EH (cell line): Measurements from ENCODE around the gene MLH1.
A peak's percentile ranks its signal among the peaks of the same experiment; 100 is the strongest.

Source experiments
- DNase-seq: peaks from one replicate; pipeline ENCODE4 v3.0.0-alpha.2; 2015; ENCODE audit warnings: low read depth

Gene MLH1

GRCh38 chr3:36981006-36981405, 12.3 kb upstream of the MLH1 start:
- DNase-seq, result no peak

GRCh38 chr3:36988356-36988755, 5.0 kb upstream of the MLH1 start:
- DNase-seq, result no peak

DNA sequence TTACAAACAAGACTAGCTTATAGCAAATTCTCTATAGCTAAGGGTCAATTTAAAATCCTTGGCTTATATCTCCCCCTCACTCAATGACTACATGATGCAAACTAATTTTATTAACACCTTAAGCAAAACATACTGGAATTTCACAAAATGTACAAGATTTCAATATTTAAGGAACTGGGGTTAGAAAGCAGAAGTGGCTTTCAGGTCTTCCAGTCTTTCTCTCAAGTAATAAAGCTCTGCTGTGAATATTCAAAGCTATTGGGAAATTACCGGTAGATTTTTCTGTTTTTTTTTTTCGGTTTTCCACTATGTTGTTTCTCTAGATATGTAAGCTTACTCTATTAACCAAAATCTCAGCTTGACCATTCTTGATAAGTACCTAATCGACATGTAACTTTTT, 4.3 kb upstream of the MLH1 start:
- DNase-seq, result no peak

DNA sequence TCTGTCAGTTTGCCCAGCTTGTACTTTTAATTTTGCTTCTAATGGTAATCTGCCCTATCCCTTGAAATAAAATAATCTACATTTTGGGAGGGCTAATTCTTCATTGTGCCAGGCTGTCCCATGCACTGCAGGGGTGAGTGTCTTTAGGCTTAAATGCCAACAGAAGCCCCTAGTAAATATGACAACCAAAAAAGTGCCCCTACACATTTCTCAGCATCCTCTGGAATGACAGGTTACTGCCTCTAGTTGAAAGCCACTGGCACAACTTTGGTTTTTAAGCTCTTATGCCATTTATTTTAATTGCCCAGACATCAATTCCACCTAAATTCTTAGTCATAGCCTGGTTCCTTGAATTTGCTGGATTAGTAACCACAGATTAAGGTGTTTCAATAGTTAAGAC, 3.8 kb upstream of the MLH1 start:
- DNase-seq, result no peak

DNA sequence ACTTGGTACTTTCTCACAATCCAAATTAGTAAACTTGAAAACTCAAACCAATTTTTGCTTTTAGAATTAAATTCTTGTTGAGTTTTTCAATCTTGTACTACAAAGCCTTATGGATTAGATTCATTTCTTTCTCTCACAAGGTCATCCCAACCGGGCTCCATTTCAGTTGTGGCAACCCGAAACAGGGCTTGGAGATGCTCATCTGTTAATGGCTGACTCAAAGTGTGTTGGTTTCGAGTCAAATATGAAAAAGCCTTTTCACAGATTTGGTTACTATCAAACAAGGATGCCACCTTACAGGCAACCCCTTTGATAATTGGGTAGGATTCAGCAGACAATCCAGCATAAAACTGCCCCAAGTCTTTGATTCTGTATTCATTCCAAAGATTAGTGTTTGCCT, 2.2 kb upstream of the MLH1 start:
- DNase-seq, result no peak

- DNase-seq, result peak; percentile 70
These were observed 1.2 kb upstream of the MLH1 start for GRCh38 chr3:36991923-36992805.

DNA sequence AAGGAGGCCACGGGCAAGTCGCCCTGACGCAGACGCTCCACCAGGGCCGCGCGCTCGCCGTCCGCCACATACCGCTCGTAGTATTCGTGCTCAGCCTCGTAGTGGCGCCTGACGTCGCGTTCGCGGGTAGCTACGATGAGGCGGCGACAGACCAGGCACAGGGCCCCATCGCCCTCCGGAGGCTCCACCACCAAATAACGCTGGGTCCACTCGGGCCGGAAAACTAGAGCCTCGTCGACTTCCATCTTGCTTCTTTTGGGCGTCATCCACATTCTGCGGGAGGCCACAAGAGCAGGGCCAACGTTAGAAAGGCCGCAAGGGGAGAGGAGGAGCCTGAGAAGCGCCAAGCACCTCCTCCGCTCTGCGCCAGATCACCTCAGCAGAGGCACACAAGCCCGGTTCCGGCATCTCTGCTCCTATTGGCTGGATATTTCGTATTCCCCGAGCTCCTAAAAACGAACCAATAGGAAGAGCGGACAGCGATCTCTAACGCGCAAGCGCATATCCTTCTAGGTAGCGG, 452 bp upstream of the MLH1 start, which contains the start of gene EPM2AIP1:
EPM2AIP1 (minus strand) TSS at position 326 of the 520 bp plus-strand sequence; CDS start at position 272, 54 bp downstream.
- no peak for DNase-seq

DNA sequence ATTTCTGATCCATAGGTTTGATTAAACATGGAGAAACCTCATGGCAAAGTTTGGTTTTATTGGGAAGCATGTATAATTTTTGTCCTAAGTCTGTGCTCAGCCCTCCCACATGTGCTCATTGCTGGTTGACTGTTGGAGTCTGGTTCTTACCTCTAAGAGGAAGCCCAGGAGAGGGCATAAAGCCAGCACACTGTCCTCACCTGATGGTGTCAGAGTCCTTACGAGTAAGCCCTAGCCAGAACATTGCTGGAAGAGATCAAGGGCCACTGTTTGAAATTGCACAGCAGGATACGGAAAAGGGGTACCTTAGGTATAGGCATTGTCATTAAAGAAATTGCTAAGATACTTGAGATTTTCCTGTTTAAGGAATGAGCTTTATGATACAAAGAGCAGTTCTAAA, 21.3 kb downstream of the MLH1 start:
- no peak for DNase-seq

DNA sequence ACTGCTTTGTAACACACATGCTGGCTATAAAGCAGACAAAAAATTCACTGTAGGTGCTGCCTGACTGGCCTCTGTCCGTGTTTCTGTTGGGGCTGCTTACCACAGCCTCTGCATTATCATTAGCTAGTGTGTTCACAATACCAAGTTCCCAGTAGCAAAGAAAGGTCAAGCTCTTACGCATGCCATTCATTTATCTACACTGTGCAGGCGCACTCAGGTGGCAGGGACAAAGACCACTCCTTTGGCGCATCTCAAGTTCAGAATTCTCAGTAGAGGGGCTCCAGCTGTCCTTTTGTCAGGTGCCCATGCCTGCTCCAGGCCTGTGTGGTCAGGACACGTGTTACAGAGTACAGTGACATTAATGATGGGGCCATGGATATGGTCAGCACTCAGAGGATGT, 22.3 kb downstream of the MLH1 start:
- no peak for DNase-seq

- DNase-seq, result no peak
These were observed 23.6 kb downstream of the MLH1 start for GRCh38 chr3:37016903-37017302.

DNA sequence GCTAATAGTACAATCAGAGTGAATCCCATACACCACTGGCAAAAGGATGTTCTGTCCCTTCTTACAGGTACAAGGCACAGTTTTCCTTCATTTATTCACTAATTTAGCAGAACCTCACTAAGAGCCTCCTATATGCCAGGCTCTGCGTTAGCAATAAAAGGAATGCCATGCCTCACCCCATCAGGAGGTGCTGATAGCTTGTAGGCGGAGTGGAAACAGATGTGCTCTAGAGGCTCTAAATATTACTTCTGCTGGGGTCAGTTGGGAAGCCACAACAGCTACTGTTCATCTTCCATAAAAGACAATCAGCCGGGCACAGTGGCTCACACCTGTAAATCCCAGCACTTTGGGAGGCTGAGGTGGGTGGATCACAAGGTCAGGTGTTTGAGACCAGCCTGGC, 24.4 kb downstream of the MLH1 start:
- no peak for DNase-seq

DNA sequence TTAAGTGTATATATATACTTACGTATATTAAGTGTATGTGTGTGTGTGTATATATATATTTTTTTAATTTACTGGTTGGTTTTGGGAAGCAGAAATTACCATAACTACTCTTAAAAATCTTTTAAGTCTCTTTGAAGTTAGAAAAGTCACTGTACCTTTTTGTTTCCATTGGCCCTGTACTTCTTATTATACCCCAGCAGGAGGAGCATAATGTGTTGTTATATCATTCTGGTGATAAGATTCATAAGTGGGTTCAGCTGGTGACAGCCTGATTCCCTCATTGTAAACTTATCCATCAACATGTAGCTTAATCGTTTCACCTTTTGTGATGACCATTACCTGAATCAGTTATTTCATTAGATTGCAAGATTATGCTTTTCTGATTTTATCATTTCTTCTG, 30.8 kb downstream of the MLH1 start:
- peak; percentile 44 for DNase-seq

DNA sequence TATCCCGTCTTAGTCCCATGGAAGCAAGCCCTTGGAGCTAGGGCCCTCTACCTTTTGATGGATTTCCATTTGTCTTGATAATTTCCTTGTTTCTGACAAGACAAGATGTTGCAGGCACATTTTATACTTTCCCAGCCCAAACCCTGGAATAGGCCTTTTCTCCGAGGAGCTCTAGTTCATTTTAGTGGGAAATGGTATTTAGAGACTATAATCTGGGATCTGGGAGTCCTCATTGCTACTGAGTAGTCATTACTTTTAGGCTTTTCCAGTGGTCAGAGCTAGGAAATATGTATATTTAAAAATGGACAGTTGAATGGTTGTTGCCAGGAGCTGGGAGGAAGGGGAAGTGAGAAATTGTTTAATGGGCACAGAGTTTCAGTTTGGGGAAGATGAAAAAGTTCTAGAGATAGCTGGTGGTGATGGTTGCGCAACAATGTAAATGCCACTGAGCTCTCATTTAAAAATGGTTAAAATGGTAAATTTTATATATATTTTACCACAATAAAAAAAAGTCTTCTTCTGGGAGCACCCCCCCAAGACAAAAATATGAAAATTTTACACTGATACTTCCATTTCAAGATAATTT, 31.6 kb downstream of the MLH1 start:
- DNase-seq, result no peak

DNA sequence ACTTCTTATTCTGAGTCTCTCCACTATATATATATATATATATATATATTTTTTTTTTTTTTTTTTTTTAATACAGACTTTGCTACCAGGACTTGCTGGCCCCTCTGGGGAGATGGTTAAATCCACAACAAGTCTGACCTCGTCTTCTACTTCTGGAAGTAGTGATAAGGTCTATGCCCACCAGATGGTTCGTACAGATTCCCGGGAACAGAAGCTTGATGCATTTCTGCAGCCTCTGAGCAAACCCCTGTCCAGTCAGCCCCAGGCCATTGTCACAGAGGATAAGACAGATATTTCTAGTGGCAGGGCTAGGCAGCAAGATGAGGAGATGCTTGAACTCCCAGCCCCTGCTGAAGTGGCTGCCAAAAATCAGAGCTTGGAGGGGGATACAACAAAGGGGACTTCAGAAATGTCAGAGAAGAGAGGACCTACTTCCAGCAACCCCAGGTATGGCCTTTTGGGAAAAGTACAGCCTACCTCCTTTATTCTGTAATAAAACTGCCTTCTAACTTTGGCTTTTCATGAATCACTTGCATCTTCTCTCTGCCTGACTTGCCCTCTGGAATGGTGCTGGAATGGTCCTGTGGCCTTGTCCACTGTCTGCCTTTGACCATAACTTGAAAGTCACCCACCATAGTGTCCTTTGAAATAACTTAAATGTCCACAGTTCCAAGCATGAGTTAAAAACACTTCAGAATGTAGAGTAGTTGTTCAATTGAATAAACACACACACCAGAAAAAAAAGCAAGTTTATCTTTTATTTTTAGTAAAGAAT, 32.4 kb downstream of the MLH1 start:
- DNase-seq, result no peak

GRCh38 chr3:37026851-37027250, 33.5 kb downstream of the MLH1 start:
- DNase-seq, result no peak

DNA sequence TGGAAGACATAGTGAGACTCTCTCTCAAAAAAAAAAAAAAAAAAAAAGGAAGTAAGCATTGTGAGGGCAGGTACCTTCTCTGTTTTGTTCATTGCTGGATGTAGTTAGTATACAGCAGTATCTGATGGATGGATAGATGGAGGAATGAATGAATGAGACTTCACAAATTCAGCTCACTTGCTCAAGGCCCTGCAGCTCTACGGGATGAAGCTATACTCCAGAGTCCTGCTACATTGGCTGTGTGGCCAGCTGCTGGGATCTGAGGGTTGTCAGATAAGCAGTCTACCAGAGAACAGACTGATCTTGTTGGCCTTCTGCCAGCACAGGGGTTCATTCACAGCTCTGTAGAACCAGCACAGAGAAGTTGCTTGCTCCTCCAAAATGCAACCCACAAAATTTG, 35.0 kb downstream of the MLH1 start:
- DNase-seq, result no peak

DNA sequence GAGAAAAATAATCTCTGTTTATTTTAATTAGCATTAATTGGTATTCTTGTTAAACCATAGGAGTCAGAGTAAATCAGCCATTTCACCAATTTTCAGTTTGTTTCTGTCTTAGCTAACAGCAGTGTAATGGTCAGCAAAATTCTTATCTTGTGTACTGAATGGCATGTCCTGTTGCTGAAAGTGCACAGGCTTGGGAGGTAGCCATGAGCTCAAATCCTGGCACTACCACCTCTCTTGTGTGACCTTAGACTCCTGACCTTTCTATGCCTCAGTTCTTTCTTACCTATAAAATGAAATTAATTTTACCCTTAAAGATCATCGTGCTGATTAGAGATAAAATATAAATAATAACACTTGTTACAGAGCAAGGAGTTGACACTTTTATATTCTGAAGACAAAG, 35.8 kb downstream of the MLH1 start:
- DNase-seq, result no peak

DNA sequence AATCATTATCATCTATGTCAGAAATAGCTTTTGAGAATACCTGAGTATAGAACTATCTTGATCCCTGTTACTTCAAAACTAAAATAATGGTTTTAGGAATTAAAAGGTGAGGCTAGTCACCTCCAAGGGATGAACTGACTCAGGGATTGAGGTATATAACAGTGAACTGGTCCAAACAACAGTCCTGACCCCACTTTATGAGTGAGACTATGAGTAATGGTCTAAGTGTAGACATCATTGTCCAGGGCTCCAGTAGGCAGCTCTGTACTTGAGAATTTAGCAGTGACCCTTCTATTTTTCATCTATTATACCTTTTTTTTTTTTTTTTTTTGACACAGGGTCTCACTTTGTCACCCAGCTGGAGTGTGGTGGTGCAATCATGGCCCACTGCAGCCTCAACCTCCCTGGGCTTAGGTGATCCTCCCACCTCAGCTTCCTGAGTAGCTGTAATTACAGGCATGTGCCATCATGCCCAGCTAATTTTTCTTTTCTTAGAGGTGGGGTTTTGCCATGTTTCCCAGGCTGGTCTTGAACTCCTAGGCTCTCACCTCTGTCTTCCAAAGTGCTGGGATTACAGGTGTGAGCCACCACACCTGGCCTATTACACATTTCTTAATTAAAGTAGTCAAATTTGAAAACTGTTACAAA, 36.3 kb downstream of the MLH1 start:
- no peak for DNase-seq

DNA sequence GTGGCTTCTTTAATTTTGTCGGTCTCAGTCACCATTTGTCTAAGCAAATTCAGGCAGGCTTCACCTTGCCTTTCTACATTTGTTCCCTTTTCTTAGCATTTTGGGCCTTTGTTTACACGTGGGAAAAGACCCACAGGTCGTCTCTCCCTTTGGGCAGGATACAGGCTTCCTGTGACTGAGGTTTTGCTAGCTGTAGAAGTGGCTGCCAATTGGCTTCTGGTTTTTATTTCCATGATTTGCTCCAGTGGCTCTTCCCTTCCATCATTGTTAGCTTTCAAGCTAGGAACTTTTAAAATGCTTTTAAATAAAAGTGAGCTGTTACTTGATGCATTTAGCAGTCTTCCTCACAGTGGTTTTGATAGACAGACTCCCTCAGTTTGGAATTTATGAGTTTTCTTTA, 37.3 kb downstream of the MLH1 start:
- no peak for DNase-seq

DNA sequence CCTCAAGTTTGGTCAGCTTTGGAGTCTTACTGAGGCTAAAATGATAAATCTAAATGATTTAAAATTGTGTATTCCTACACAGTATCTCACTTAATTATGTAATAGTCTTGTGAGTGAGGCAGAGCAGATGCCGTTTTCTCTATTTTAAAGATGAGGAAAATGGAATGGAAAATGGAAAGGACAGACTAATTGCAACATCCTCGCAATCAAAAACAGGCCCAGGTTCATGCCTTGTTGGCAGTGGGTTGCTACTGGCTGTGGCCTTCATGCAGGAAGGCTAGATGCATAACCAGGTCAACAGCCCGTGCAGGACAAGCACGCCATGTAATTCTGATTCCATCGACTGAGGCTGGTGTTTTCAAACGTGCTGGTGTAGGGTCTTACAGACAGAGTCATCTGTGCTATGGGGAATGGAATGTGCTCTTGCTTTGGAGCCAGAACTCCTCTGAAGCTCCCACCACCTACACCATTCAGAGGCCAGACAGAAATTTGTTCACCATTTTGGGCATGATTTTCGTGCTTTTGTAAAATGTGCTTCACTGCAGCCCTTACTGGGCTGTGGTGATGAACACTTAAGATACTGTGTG, 37.9 kb downstream of the MLH1 start:
- peak; percentile 34 for DNase-seq

- DNase-seq, result no peak
These were observed 39.6 kb downstream of the MLH1 start for GRCh38 chr3:37032961-37033360.

DNA sequence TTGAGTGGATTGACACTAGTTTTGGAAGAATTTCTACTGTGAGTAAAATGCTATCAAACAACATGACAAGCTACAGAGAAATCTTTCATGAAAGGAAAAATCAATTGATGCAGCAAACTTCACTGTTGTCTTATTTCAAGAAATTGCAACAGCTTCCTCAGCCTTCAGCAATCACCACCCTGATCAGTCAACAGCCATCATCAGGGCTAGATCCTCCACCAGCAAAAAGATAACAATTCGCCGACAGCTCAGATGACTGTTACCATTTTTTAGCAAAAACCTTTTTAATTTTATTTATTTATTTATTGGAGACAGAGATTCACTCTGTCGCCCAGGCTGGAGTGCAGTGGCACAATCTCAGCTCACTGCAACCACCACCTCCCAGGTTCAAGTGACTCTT, 44.0 kb downstream of the MLH1 start:
- DNase-seq, result no peak
